ENCODE measurements around the gene ABHD4. TPM values are rescaled to one million over a fixed set of nuclear protein-coding genes. Genes with fewer than 3 reads are reported as not detected.
"Not testable (repeated sequence)": the region's sequence is repeated elsewhere in the genome, so short reads cannot be mapped to it uniquely, and the experiment has no call there.

Gene ABHD4
- total RNA-seq, 4 donors from 2014 or later: 18.7 to 42.3 (median 27.7) TPM

DNA sequence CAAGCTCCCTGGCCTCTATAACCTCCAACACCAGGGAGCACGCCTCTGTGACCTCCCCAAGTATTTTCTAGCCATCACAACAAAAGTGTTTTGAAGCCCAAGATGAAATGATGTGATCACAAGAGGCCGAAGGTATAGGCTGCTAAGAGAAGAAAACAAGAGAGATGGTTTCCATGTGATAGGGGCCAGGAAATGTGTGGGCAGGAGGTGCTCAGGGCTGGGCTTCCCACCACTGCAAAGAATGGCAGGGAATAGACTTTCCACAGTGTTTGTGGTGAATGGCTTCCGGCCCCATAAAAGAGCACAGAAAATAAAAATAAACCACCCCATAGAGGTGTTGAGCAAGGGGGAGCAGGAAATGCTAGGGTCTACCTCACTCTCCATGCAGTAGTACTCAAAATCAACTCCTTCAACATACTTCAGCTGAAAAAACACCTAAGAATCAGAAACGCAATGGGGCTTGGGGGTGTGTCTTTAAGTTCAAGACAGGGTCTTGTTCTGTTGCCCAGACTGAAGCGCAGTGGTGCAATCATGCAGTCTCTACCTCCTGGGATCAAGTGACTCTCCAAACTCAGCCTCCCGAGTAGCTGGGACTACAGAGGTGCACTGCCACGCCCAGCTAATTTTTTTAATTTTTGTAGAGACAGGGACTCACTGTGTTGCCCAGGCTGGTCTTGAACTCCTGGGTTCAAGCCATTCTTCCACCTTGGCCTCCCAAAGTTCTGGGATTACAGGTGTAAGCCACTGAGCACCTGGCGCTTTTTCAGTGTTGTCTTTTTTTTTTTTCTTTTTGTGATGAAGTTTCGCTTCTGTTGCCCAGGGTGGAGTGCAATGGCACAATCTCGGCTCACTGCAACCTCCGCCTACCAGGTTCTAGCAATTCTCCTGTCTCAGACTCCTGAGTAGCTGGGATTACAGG is 36.2 kb upstream of the ABHD4 start:
- H3K4me1 ChIP-seq: peaks cover 25 to 72% (median 55%) of the 10 kb centered on the region in 4 donors
- peak overlapping the region in 3 of 4 donors; percentile 48 to 73 (median 71) for H3K27ac ChIP-seq (replicated peaks in 1 of 4)
- H3K9me3 ChIP-seq: no peaks in the 10 kb centered on the region
- intact Hi-C loops (cut with DNase I): no loop called here
- H3K4me3 ChIP-seq: no peak overlapping the region
- TF ChIP-seq CTCF (IDR thresholded peaks at IDR 0.05): no peak
- H3K36me3 ChIP-seq: peaks cover 0 to 36% (median 16%) of the 10 kb centered on the region in 4 donors
- 82% methylated on average over 11 of the region's 11 CpGs for WGBS
- DNase-seq (ENCODE audit: extremely low spot score): no peak
- no peaks in the 10 kb centered on the region for H3K27me3 ChIP-seq

DNA sequence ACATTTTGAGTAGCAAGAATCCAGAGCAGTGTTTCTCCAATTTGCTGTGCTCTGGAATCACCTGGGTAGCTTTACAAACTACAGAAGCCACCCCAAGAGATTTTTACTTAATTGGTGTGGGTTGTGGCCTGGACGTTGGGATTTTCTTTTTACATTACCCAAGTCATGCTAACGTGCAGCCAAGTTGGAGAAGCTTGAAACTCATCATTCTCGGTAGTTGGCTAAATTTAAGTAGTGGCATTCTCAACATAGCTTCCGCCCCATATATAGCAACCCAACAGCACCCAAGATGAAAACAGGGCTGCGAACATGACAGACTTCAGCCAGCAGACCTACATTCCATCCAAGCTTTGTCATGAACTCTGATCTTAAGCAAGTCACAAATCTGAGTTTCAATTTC is 34.1 kb upstream of the ABHD4 start:
- H3K36me3 ChIP-seq: peaks cover 0 to 48% (median 18%) of the 10 kb centered on the region in 4 donors
- no peak for TF ChIP-seq EP300 (IDR thresholded peaks at IDR 0.05)
- TF ChIP-seq POLR2A (IDR thresholded peaks at IDR 0.05; ENCODE audit: low read depth): no peak
- peak in 1 of 2 donors; percentile 17 for TF ChIP-seq POLR2AphosphoS5 (IDR thresholded peaks at IDR 0.05)
- TF ChIP-seq CTCF (IDR thresholded peaks at IDR 0.05): no peak
- H3K4me1 ChIP-seq: peaks cover 6 to 53% (median 40%) of the 10 kb centered on the region in 4 donors
- intact Hi-C loops (cut with DNase I): no loop called here
- no peak for DNase-seq (ENCODE audit: extremely low spot score)
- H3K27me3 ChIP-seq: no peaks in the 10 kb centered on the region
- WGBS: 44% methylated on average over 5 of the region's 5 CpGs
- no peaks in the 10 kb centered on the region for H3K9me3 ChIP-seq
- H3K27ac ChIP-seq (replicated peaks in 1 of 4): peak overlapping the region; percentile 48 to 73 (median 68)
- H3K4me3 ChIP-seq: no peak overlapping the region

- no peak for DNase-seq (ENCODE audit: extremely low spot score)
- no peak overlapping the region for H3K4me3 ChIP-seq
- H3K4me1 ChIP-seq: peaks cover 5 to 51% (median 36%) of the 10 kb centered on the region in 4 donors
- 54% methylated on average over 1 of the region's 1 CpG for WGBS
- TF ChIP-seq EP300 (IDR thresholded peaks at IDR 0.05): no peak
- no peak for TF ChIP-seq POLR2A (IDR thresholded peaks at IDR 0.05; ENCODE audit: low read depth)
- H3K36me3 ChIP-seq: peaks cover 0 to 52% (median 21%) of the 10 kb centered on the region in 4 donors
- H3K27me3 ChIP-seq: no peaks in the 10 kb centered on the region
- intact Hi-C loops (cut with DNase I): no loop called here
- H3K9me3 ChIP-seq: no peaks in the 10 kb centered on the region
- peak overlapping the region; percentile 48 to 73 (median 68) for H3K27ac ChIP-seq (replicated peaks in 1 of 4)
Measured at GRCh38 chr14:22564463-22564862, 33.6 kb upstream of the ABHD4 start.

DNA sequence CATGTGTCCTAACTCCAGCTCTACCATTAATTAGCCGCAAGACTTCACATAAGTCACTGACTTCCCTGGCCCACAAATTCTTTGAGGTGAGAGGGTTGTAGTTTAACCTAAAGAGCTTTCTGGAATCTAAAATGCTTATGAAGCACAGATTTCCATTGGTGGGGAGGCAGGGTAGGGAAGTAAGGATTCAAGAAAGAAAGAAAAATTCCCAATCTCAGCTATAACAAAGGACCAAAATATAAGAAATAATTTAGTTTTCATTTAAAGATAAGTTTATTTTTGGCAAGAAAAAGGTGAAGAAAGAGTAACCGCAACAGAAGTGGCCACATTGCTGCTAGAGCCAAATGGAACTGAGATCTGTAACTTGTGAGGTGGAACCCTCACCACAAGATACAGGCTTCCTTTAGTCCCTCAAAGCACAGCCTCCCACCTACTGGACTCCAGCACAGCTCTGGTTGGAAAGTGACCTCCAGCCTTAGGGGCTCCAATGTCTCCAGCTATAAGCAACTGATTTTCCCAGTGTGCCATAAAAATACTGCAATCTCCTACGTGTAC is 32.6 kb upstream of the ABHD4 start:
- H3K27ac ChIP-seq (replicated peaks in 1 of 4): peak overlapping the region in 3 of 4 donors; percentile 65 to 73 (median 71)
- 92% methylated on average over 3 of the region's 3 CpGs for WGBS
- intact Hi-C loops (cut with DNase I): no loop called here

DNA sequence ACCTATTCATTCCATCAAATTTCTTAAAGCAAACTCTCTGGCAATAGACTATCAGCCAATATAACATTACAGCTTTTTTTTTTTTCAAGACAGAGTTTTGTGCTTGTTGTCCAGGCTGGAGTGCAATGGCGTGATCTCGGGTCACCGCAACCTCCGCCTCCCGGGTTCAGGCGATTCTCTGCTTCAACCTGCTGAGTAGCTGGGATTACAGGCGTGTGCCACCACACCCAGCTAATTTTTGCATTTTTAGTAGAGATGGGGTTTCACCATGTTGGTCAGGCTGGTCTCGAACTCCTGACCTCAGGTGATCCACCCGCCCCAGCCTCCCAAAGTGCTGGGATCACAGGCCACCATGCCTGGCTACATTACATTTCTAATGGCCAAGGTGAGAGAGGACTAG is 31.8 kb upstream of the ABHD4 start:
- peaks cover 0 to 57% (median 24%) of the 10 kb centered on the region in 4 donors for H3K36me3 ChIP-seq

More for the DNA sequence above, 32.6 kb upstream of the ABHD4 start:
- Histone ChIP-seq H3K36me3 (peaks cover 0 to 53% (median 22%) of the 10 kb centered on the region in 4 donors), H3K4me1 (peaks cover 5 to 48% (median 39%) of the 10 kb centered on the region in 4 donors), H3K4me3 (no peak overlapping the region), H3K27me3 (no peaks in the 10 kb centered on the region), H3K9me3 (no peaks in the 10 kb centered on the region)
- DNase-seq (ENCODE audit: extremely low spot score): no peak
- TF ChIP-seq EP300 (IDR thresholded peaks at IDR 0.05): no peak
- TF ChIP-seq CTCF (IDR thresholded peaks at IDR 0.05): no peak
- TF ChIP-seq POLR2A (IDR thresholded peaks at IDR 0.05; ENCODE audit: low read depth): no peak
- no peak for TF ChIP-seq POLR2AphosphoS5 (IDR thresholded peaks at IDR 0.05)

More for the DNA sequence above, 31.8 kb upstream of the ABHD4 start:
- H3K27ac ChIP-seq (replicated peaks in 1 of 4); H3K9me3 ChIP-seq; intact Hi-C loops (cut with DNase I); H3K4me3 ChIP-seq; H3K27me3 ChIP-seq; DNase-seq (ENCODE audit: extremely low spot score): not testable (repeated sequence)
- WGBS: 98% methylated on average over 9 of the region's 9 CpGs
- H3K4me1 ChIP-seq: peaks cover 8 to 52% (median 44%) of the 10 kb centered on the region in 4 donors
